CD4-positive, alpha-beta memory T cell (primary cell): ENCODE data around the gene CELSR1. TPM values are rescaled to one million over a fixed set of nuclear protein-coding genes. Genes with fewer than 3 reads are reported as not detected.

ENCODE experiments used
- CTCF ChIA-PET: fragments of 350-600 bp; sonication (Branson Sonifier 250); formaldehyde crosslinking; loops from one replicate; lab custom pipeline; 2021; ENCODE audit warnings: inconsistent platforms; ENCODE audit not compliant: partially characterized antibody; lab: Charles Lee
- POLR2A ChIA-PET: fragments of 350-600 bp; sonication (Branson Sonifier 250); formaldehyde crosslinking; loops from one replicate; lab custom pipeline; 2021; ENCODE audit not compliant: partially characterized antibody; lab: Charles Lee
- DNase-seq, 5 donors: peaks; one replicate each; pipeline versions ENCODE4 v3.0.0 to v3.0.0-alpha.2; 2020 to 2022; ENCODE audit warnings: mixed read lengths in 1 of 5
- H3K27ac ChIP-seq: one replicate; pipeline ENCODE4 v1.7.0; 2013; ENCODE audit warnings: low read depth, low read length
- H3K27me3 ChIP-seq: 2 replicates; pipeline ENCODE4 v1.7.0; 2013; ENCODE audit warnings: mild to moderate bottlenecking, low read length, moderate library complexity; ENCODE audit not compliant: insufficient read depth
- H3K36me3 ChIP-seq: 2 replicates; pipeline ENCODE4 v1.7.0; 2013; ENCODE audit warnings: mild to moderate bottlenecking, low read length, moderate library complexity; ENCODE audit not compliant: insufficient read depth
- H3K4me1 ChIP-seq: 2 replicates; pipeline ENCODE4 v1.7.0; 2013; ENCODE audit warnings: mild to moderate bottlenecking, low read length, moderate library complexity; ENCODE audit not compliant: insufficient read depth
- H3K4me3 ChIP-seq, 2 donors: one replicate each; pipeline ENCODE4 v1.7.0; 2013; ENCODE audit warnings: low read length in 2 of 2, mild to moderate bottlenecking in 1 of 2
- H3K9me3 ChIP-seq, 2 donors: one replicate each; pipeline ENCODE4 v1.7.0; 2013; ENCODE audit warnings: low read length in 2 of 2, control low read depth in 1 of 2; ENCODE audit not compliant: control insufficient read depth in 1 of 2
- H3K27ac Mint-ChIP-seq, 7 donors: one replicate each; pipeline ENCODE4 v1.8.0; 2020 to 2021; ENCODE audit warnings: mixed read lengths in 7 of 7, mild to moderate bottlenecking in 6 of 7, inconsistent platforms in 3 of 7, moderate library complexity in 3 of 7
- H3K27me3 Mint-ChIP-seq, 2 donors: one replicate each; pipeline ENCODE4 v1.8.0; 2020 to 2021; ENCODE audit warnings: mixed read lengths in 2 of 2
- H3K36me3 Mint-ChIP-seq, 2 donors: one replicate each; pipeline ENCODE4 v1.8.0; 2020 to 2021; ENCODE audit warnings: mixed read lengths in 2 of 2, inconsistent platforms in 1 of 2, mild to moderate bottlenecking in 1 of 2
- H3K4me1 Mint-ChIP-seq, 4 donors: one replicate each; pipeline ENCODE4 v1.8.0; 2020 to 2021; ENCODE audit warnings: mixed read lengths in 4 of 4, mild to moderate bottlenecking in 1 of 4
- H3K4me3 Mint-ChIP-seq, 8 donors: one replicate each; pipeline ENCODE4 v1.8.0; 2020 to 2021; ENCODE audit warnings: mixed read lengths in 8 of 8, mild to moderate bottlenecking in 7 of 8, moderate library complexity in 6 of 8, inconsistent platforms in 3 of 8
- H3K9me3 Mint-ChIP-seq, 8 donors: one replicate each; pipeline ENCODE4 v1.8.0; 2020 to 2021; ENCODE audit warnings: mixed read lengths in 8 of 8, mild to moderate bottlenecking in 5 of 8, inconsistent platforms in 3 of 8, moderate library complexity in 1 of 8
- intact Hi-C: fragments of 100-400 bp; cut with micrococcal nuclease; formaldehyde crosslinking; loops from one replicate; pipeline ENCODE4 v1.15.1; 2023
- polyA plus RNA-seq, 2 donors: library from polyadenylated mRNA; unstranded; fragments of 300-500 nt; fragmentation: Illumina TruSeq; gene quantifications; one replicate each; pipeline ENCODE4 v1.2.3, GENCODE V29; 2021
- total RNA-seq, 2 experiments: library from RNA; stranded (reverse); gene quantifications; one replicate each; pipeline ENCODE4 v1.2.3, GENCODE V29; 2021

Gene CELSR1
- total and polyA plus RNA-seq, 4 experiments from 2014 or later, result 0.47 to 1.1 (median 0.81) TPM

DNA sequence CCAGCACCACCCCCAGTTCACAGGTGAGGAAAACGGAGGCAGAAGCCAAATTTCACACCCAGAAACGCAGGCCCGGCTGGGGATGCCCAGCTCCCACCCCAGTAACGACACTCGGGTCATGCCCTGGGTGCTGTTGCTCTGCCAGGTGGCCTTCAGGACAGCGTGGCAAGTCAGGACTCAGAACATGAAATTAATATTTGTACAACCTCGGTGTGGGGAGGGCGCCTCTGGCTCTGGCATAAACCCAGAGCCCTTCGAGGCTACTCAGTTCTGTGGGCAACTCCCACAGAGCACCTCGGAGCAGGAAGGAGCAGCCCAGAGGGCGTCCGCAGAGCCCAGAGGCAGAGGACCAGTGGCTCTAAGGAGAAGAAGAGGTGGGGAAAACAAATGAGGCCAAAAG lies 71.6 kb downstream of the CELSR1 start:
- no peak overlapping the region for H3K27ac ChIP-seq
- no peaks in the 10 kb centered on the region for H3K36me3 ChIP-seq
- intact Hi-C loops, result no loop called here
- H3K4me1 ChIP-seq, result no peaks in the 10 kb centered on the region
- no peak overlapping the region for H3K4me3 ChIP-seq
- no peaks in the 10 kb centered on the region for H3K27me3 ChIP-seq
- ChIA-PET CTCF (no interaction called here), POLR2A (no interaction called here)
- Mint-ChIP-seq H3K4me3 (no peak overlapping the region), H3K27ac (no peak overlapping the region), H3K9me3 (no peaks in the 10 kb centered on the region), H3K4me1 (no peaks in the 10 kb centered on the region), H3K27me3 (peaks cover 0 to 2% of the 10 kb centered on the region in 2 donors), H3K36me3 (no peaks in the 10 kb centered on the region)
- no peaks in the 10 kb centered on the region for H3K9me3 ChIP-seq
- DNase-seq, result no peak

- POLR2A ChIA-PET, result no interaction called here
- Mint-ChIP-seq H3K36me3 (no peaks in the 10 kb centered on the region), H3K27ac (no peak overlapping the region), H3K4me1 (no peaks in the 10 kb centered on the region), H3K9me3 (no peaks in the 10 kb centered on the region), H3K4me3 (no peak overlapping the region), H3K27me3 (peaks cover 0 to 2% of the 10 kb centered on the region in 2 donors)
- CTCF ChIA-PET, result no interaction called here
- no peak overlapping the region for H3K4me3 ChIP-seq
- no peaks in the 10 kb centered on the region for H3K9me3 ChIP-seq
- DNase-seq, result no peak
- no peak overlapping the region for H3K27ac ChIP-seq
- intact Hi-C loops, result no loop called here
- H3K36me3 ChIP-seq, result no peaks in the 10 kb centered on the region
- no peaks in the 10 kb centered on the region for H3K27me3 ChIP-seq
- H3K4me1 ChIP-seq, result no peaks in the 10 kb centered on the region
These were observed 72.1 kb downstream of the CELSR1 start for GRCh38 chr22:46465345-46465720.

- H3K4me3 Mint-ChIP-seq, result no peak overlapping the region
- H3K9me3 Mint-ChIP-seq, result no peaks in the 10 kb centered on the region
- no peak for DNase-seq
- intact Hi-C loops, result no loop called here
- H3K27ac ChIP-seq, result no peak overlapping the region
- no peak overlapping the region for H3K4me3 ChIP-seq
- no peaks in the 10 kb centered on the region for H3K9me3 ChIP-seq
- CTCF ChIA-PET, result no interaction called here
- H3K4me1 Mint-ChIP-seq, result no peaks in the 10 kb centered on the region
- peaks cover 0 to 4% of the 10 kb centered on the region in 2 donors for H3K27me3 Mint-ChIP-seq
- no peaks in the 10 kb centered on the region for H3K36me3 Mint-ChIP-seq
- no peak overlapping the region for H3K27ac Mint-ChIP-seq
- no peaks in the 10 kb centered on the region for H3K27me3 ChIP-seq
- H3K36me3 ChIP-seq, result no peaks in the 10 kb centered on the region
- H3K4me1 ChIP-seq, result no peaks in the 10 kb centered on the region
- POLR2A ChIA-PET, result no interaction called here
These were observed 72.6 kb downstream of the CELSR1 start for GRCh38 chr22:46464701-46465344.

GRCh38 chr22:46464296-46464695 lies 73.1 kb downstream of the CELSR1 start:
- H3K27me3 Mint-ChIP-seq, result peaks cover 0 to 4% of the 10 kb centered on the region in 2 donors
- ChIA-PET CTCF (no interaction called here), POLR2A (no interaction called here)
- Histone ChIP-seq H3K4me3 (no peak overlapping the region), H3K27ac (no peak overlapping the region), H3K36me3 (no peaks in the 10 kb centered on the region), H3K4me1 (no peaks in the 10 kb centered on the region), H3K9me3 (no peaks in the 10 kb centered on the region), H3K27me3 (no peaks in the 10 kb centered on the region)
- no peak overlapping the region for H3K4me3 Mint-ChIP-seq
- no peak overlapping the region for H3K27ac Mint-ChIP-seq
- H3K4me1 Mint-ChIP-seq, result no peaks in the 10 kb centered on the region
- no peak for DNase-seq
- no peaks in the 10 kb centered on the region for H3K36me3 Mint-ChIP-seq
- no peaks in the 10 kb centered on the region for H3K9me3 Mint-ChIP-seq
- intact Hi-C loops, result no loop called here

- no peaks in the 10 kb centered on the region for H3K4me1 ChIP-seq
- H3K27me3 Mint-ChIP-seq, result peaks cover 0 to 4% of the 10 kb centered on the region in 2 donors
- intact Hi-C loops, result no loop called here
These were observed 73.8 kb downstream of the CELSR1 start for GRCh38 chr22:46463435-46464227.

GRCh38 chr22:46462726-46463371 lies 74.6 kb downstream of the CELSR1 start:
- peaks cover 3 to 6% of the 10 kb centered on the region in 2 donors for H3K27me3 Mint-ChIP-seq

More at GRCh38 chr22:46463435-46464227, 73.8 kb downstream of the CELSR1 start:
- no peaks in the 10 kb centered on the region for H3K36me3 ChIP-seq
- H3K36me3 Mint-ChIP-seq, result no peaks in the 10 kb centered on the region
- H3K4me1 Mint-ChIP-seq, result no peaks in the 10 kb centered on the region
- DNase-seq, result no peak
- POLR2A ChIA-PET, result no interaction called here
- no peaks in the 10 kb centered on the region for H3K27me3 ChIP-seq
- H3K9me3 Mint-ChIP-seq, result no peaks in the 10 kb centered on the region
- H3K4me3 ChIP-seq, result no peak overlapping the region
- H3K4me3 Mint-ChIP-seq, result no peak overlapping the region
- no peak overlapping the region for H3K27ac ChIP-seq
- CTCF ChIA-PET, result no interaction called here
- H3K9me3 ChIP-seq, result no peaks in the 10 kb centered on the region
- no peak overlapping the region for H3K27ac Mint-ChIP-seq

GRCh38 chr22:46461566-46462180 lies 75.7 kb downstream of the CELSR1 start:
- ChIA-PET CTCF (no interaction called here), POLR2A (interaction anchor here (0.6 kb wide), 1 partner anchor 30 kb away, joined by 3 read pairs; no protein-coding TSS in a partner anchor)
- no peaks in the 10 kb centered on the region for H3K9me3 ChIP-seq
- no peaks in the 10 kb centered on the region for H3K27me3 ChIP-seq
- no peaks in the 10 kb centered on the region for H3K9me3 Mint-ChIP-seq
- no peak overlapping the region for H3K27ac ChIP-seq
- no peaks in the 10 kb centered on the region for H3K36me3 Mint-ChIP-seq
- H3K4me1 Mint-ChIP-seq, result no peaks in the 10 kb centered on the region
- intact Hi-C loops, result no loop called here
- no peak for DNase-seq
- H3K27me3 Mint-ChIP-seq, result peaks cover 3 to 8% of the 10 kb centered on the region in 2 donors
- H3K4me3 ChIP-seq, result no peak overlapping the region
- no peak overlapping the region for H3K4me3 Mint-ChIP-seq
- no peaks in the 10 kb centered on the region for H3K4me1 ChIP-seq
- H3K36me3 ChIP-seq, result no peaks in the 10 kb centered on the region
- H3K27ac Mint-ChIP-seq, result no peak overlapping the region

More at GRCh38 chr22:46462726-46463371, 74.6 kb downstream of the CELSR1 start:
- Histone ChIP-seq H3K4me1 (no peaks in the 10 kb centered on the region), H3K4me3 (no peak overlapping the region), H3K27ac (no peak overlapping the region), H3K27me3 (no peaks in the 10 kb centered on the region), H3K9me3 (no peaks in the 10 kb centered on the region), H3K36me3 (no peaks in the 10 kb centered on the region)
- H3K27ac Mint-ChIP-seq, result peak overlapping the region in 1 of 7 donors; percentile 44
- H3K4me3 Mint-ChIP-seq, result no peak overlapping the region
- intact Hi-C loops, result no loop called here
- no peaks in the 10 kb centered on the region for H3K36me3 Mint-ChIP-seq
- H3K4me1 Mint-ChIP-seq, result no peaks in the 10 kb centered on the region
- CTCF ChIA-PET, result no interaction called here
- POLR2A ChIA-PET, result interaction anchor here (0.6 kb wide), 1 partner anchor 31 kb away, joined by 3 read pairs; no protein-coding TSS in a partner anchor
- no peaks in the 10 kb centered on the region for H3K9me3 Mint-ChIP-seq
- no peak for DNase-seq
